ENCODE results near the gene PSD. TPM values are rescaled to one million over a fixed set of nuclear protein-coding genes. Genes with fewer than 3 reads are reported as not detected.
A peak's percentile ranks its signal among the peaks of the same experiment; 100 is the strongest.

PSD gene
- total and polyA plus RNA-seq, 2 donors (not counting 1 experiment from before 2014, with no cell fraction given) = 0.07 to 5.3 TPM

DNA sequence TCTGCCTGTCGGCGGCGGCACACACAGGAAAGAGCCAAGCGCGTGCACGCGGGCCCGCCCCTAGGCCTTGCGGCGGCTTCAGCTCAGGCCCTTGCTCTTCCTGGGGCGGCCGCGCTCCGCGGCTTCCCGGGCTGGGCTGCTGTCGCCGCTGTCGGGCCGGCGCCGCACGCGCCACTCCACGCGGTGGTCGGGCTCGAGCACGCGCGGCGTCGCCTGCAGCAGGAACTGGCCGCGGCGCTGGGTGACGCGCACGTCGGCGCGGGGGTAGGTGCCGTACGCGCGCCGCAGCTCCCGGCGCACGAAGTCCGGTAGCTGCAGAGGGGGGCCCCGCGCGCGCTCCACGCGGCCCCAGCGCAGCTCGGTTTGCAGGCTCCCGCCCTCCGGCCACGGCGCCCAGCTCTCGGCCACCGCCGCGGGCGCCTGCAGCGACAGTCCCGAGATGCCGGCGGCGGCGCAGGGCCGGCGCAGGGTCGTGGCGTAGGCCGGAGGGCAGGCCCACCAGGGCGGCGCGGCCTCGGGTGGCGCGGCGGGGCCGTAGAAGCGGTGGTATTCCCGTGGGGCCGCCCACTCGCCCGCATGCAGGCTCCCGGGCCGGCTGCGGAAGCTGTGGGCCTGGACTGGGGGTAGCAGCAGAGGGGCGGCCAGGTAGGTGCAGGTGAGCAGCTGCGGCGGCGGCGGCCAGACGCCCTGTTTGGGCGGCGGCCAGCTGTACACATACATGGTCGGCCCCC, 32.0 kb upstream of the PSD start:
- Histone ChIP-seq H2AFZ (ENCODE audit: low read length) (peak overlapping the region; percentile 96), H3K27me3 (ENCODE audit: control insufficient read depth, insufficient read depth, low read length) (no peaks in the 10 kb centered on the region), H4K20me1 (ENCODE audit: control insufficient read depth, extremely low read depth, insufficient read depth, low read length) (no peaks in the 10 kb centered on the region), H3K9ac (ENCODE audit: insufficient read depth, low read length) (peak overlapping the region; percentile 57), H3K27ac (ENCODE audit: insufficient read depth, low read length) (no peak overlapping the region), H3K4me2 (ENCODE audit: extremely low read depth, insufficient read depth, low read length) (peak overlapping the region; percentile 99), H3K79me2 (ENCODE audit: control insufficient read depth, insufficient read depth, low read length) (no peaks in the 10 kb centered on the region), H3K4me3 (replicated peaks in 1 of 4; ENCODE audit: control extremely low read depth in 1 of 4, insufficient read depth in 1 of 4, low read depth in 3 of 4, low read length in 4 of 4) (peak overlapping the region; percentile 57 to 81 (median 70)), H3K36me3 (ENCODE audit: control insufficient read depth, insufficient read depth, low read length) (no peaks in the 10 kb centered on the region), H3K4me1 (ENCODE audit: control insufficient read depth, extremely low read depth, insufficient read depth, low read length) (peaks cover 15% of the 10 kb centered on the region), H3K9me3 (ENCODE audit: control insufficient read depth, insufficient read depth, low read depth, low read length) (no peaks in the 10 kb centered on the region)
- DNase-seq (ENCODE audit: low read depth in 2 of 2) = peak; percentile 67 to 81
- TF ChIP-seq EZH2 (IDR thresholded peaks at IDR 0.05; ENCODE audit: low read length, missing control alignments) = no peak
- TF ChIP-seq, protein P1, sequence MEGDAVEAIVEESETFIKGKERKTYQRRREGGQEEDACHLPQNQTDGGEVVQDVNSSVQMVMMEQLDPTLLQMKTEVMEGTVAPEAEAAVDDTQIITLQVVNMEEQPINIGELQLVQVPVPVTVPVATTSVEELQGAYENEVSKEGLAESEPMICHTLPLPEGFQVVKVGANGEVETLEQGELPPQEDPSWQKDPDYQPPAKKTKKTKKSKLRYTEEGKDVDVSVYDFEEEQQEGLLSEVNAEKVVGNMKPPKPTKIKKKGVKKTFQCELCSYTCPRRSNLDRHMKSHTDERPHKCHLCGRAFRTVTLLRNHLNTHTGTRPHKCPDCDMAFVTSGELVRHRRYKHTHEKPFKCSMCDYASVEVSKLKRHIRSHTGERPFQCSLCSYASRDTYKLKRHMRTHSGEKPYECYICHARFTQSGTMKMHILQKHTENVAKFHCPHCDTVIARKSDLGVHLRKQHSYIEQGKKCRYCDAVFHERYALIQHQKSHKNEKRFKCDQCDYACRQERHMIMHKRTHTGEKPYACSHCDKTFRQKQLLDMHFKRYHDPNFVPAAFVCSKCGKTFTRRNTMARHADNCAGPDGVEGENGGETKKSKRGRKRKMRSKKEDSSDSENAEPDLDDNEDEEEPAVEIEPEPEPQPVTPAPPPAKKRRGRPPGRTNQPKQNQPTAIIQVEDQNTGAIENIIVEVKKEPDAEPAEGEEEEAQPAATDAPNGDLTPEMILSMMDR (conservative IDR thresholded peaks at IDR 0.05 in 1 of 2, IDR thresholded peaks at IDR 0.05 in 1 of 2; ENCODE audit: low read depth in 1 of 2, low read length in 2 of 2) = no peak

DNA sequence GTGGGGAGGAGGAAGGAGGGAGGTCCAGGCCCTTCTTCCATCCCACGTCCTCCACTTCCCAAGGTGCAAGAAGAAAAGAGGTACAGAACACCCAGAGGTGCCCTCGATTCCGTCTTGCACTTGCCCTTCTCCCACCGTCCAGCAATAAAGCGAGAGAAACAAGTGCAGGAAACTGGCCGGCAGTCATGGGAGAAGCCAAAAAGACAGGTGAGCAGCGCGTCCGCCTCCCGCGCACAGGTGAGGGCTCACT, 31.5 kb upstream of the PSD start:
- Histone ChIP-seq H3K4me1 (ENCODE audit: control insufficient read depth, extremely low read depth, insufficient read depth, low read length) (peaks cover 15% of the 10 kb centered on the region), H3K9ac (ENCODE audit: insufficient read depth, low read length) (peak overlapping the region; percentile 57), H2AFZ (ENCODE audit: low read length) (peak overlapping the region; percentile 96), H3K79me2 (ENCODE audit: control insufficient read depth, insufficient read depth, low read length) (no peaks in the 10 kb centered on the region), H3K4me2 (ENCODE audit: extremely low read depth, insufficient read depth, low read length) (peak overlapping the region; percentile 99), H4K20me1 (ENCODE audit: control insufficient read depth, extremely low read depth, insufficient read depth, low read length) (no peaks in the 10 kb centered on the region), H3K9me3 (ENCODE audit: control insufficient read depth, insufficient read depth, low read depth, low read length) (no peaks in the 10 kb centered on the region), H3K27me3 (ENCODE audit: control insufficient read depth, insufficient read depth, low read length) (no peaks in the 10 kb centered on the region), H3K4me3 (replicated peaks in 1 of 4; ENCODE audit: control extremely low read depth in 1 of 4, insufficient read depth in 1 of 4, low read depth in 3 of 4, low read length in 4 of 4) (peak overlapping the region; percentile 45 to 81 (median 70)), H3K27ac (ENCODE audit: insufficient read depth, low read length) (no peak overlapping the region), H3K36me3 (ENCODE audit: control insufficient read depth, insufficient read depth, low read length) (no peaks in the 10 kb centered on the region)
- no peak for TF ChIP-seq EZH2 (IDR thresholded peaks at IDR 0.05; ENCODE audit: low read length, missing control alignments)
- TF ChIP-seq, protein P1 (conservative IDR thresholded peaks at IDR 0.05 in 1 of 2, IDR thresholded peaks at IDR 0.05 in 1 of 2; ENCODE audit: low read depth in 1 of 2, low read length in 2 of 2) = no peak
- no peak for DNase-seq (ENCODE audit: low read depth in 2 of 2)

DNA sequence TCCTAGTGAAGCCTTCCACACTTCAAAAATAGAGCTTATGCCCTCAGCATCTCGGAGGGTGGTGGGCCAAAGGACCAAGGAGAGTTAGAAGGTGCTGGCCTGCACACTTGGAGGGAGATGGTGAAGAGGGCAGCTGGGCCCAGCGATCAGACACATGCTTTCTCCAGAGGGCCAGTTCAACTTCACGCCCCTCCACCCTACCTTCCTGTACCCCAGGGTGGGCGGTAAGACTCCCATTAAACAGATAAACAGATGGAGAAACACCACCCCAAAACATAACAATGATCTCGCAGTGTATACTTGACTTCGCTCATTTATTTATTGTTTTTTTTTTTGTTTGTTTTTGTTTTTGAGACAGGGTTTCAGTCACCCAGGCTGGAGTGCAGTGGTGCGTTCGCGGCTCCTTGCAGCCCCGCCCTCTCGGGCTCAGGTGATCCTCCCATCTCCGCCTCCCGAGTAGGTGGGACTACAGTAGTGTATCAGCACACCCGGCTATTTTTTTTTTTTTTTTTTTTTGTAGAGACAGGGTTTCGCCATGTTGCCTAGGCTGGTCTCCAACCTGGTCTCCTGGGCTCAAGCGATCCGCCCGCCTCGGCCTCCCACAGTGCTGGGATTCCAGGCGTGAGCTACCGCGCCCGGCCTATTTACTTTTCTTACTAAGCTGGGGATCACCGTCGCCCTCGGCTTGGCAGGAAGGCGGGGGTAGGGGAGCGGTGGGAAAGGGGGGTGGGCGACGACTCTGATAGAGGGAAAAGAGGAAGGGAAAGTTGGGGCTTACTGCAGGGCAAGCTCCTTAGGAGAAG, 30.9 kb upstream of the PSD start:
- no peaks in the 10 kb centered on the region for H3K27me3 ChIP-seq (ENCODE audit: control insufficient read depth, insufficient read depth, low read length)
- no peaks in the 10 kb centered on the region for H3K9me3 ChIP-seq (ENCODE audit: control insufficient read depth, insufficient read depth, low read depth, low read length)
- H3K36me3 ChIP-seq (ENCODE audit: control insufficient read depth, insufficient read depth, low read length) = no peaks in the 10 kb centered on the region
- peak; percentile 52 to 61 for DNase-seq (ENCODE audit: low read depth in 2 of 2)
- H3K4me3 ChIP-seq (replicated peaks in 1 of 4; ENCODE audit: control extremely low read depth in 1 of 4, insufficient read depth in 1 of 4, low read depth in 3 of 4, low read length in 4 of 4) = peak overlapping the region; percentile 45 to 81 (median 70)
- no peaks in the 10 kb centered on the region for H3K79me2 ChIP-seq (ENCODE audit: control insufficient read depth, insufficient read depth, low read length)
- no peaks in the 10 kb centered on the region for H4K20me1 ChIP-seq (ENCODE audit: control insufficient read depth, extremely low read depth, insufficient read depth, low read length)
- H2AFZ ChIP-seq (ENCODE audit: low read length) = peak overlapping the region; percentile 96
- H3K9ac ChIP-seq (ENCODE audit: insufficient read depth, low read length) = no peak overlapping the region
- peak overlapping the region; percentile 99 for H3K4me2 ChIP-seq (ENCODE audit: extremely low read depth, insufficient read depth, low read length)
- H3K4me1 ChIP-seq (ENCODE audit: control insufficient read depth, extremely low read depth, insufficient read depth, low read length) = peaks cover 14% of the 10 kb centered on the region
- no peak overlapping the region for H3K27ac ChIP-seq (ENCODE audit: insufficient read depth, low read length)
- TF ChIP-seq, protein P1 (conservative IDR thresholded peaks at IDR 0.05 in 1 of 2, IDR thresholded peaks at IDR 0.05 in 1 of 2; ENCODE audit: low read depth in 1 of 2, low read length in 2 of 2) = no peak
- TF ChIP-seq EZH2 (IDR thresholded peaks at IDR 0.05; ENCODE audit: low read length, missing control alignments) = no peak
